NCI-H2227 (cell line): ENCODE measurements around the gene CERKL.
A peak's percentile ranks its signal among the peaks of the same experiment; 100 is the strongest.

ENCODE experiments used
- DNase-seq: peaks from one replicate; lab custom pipeline; 2025; ENCODE audit not compliant: unreplicated experiment; lab: John Stamatoyannopoulos, UW

CERKL gene

DNA sequence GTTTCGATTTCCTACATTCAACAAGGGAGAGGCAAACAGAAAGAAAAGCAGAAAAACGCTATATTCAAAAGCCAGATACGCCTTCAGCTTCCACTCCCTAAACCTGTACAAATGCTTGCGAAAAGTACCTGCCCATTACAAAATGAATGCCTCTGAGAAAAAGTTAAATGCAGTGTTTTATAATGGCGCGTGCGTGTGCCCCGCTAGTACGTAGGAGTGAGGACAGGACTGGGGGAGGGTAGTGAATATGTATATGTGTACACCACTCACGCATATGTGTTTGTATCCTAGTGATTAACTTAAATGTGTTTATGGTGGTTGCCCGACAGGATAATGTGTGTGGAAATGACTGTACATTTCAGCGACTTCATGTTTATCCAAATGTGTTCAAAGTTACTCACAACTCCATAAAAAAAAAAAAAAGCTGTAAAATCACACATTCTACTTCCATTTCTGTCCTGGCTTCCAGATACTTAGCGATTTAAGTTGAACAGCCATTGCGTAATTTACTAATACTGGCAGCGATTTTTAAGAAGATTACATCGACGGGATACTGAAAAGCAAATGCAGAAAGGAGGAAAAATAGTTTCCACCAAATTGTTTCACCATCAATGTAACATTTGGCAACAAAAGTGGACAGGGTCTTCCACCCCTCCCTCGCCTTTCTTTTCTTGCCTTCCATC, 22.1 kb upstream of the CERKL start:
- DNase-seq: peak; percentile 37

DNA sequence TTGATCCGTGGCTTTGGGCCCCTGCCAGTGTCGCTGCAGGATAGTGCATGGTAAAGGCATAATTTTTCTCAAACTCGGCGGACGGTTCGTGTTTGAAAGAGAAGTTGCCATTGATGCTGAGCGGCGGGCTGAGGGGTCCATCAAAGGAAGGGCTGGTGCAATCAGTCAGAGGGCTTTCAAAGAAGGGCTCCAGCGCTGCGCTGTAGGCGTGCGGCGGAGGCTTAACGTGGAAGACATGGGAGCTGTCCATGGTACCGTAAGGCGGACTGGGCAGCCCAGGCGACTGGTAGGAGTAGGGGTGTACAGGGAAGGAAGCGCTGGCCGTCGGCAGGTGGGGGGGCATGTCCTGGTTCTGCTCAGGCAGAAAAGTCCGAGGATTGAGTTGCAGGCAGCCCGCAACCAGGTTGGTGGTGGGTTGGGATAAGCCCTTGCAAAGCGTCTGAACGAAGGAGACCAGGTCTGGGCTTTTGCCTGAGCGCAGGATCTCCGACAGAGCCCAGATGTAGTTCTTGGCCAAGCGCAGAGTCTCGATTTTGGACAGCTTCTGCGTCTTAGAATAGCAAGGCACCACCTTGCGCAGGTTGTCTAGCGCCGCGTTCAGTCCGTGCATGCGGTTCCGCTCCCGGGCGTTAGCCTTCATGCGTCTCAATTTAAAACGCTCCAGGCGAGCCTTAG, 21.1 kb upstream of the CERKL start:
- peak; percentile 27 for DNase-seq

DNA sequence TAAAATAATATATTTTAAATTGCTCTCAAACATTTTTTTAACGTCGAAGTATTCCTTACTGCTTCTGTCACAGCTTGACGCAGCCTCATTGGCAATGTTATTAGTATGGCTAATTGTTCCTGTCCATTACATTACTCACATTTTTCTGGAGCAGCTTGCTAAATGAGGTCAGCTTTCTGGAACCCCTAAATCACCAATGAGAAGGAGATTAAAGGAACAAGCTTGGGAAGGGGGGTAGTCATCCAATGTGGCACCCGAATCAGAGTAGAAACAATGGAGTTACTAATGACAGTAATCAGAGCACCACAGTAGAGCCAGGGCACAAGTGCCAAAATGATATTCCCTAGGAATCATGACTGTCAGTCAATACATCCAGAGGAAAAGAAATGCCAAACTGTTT, 18.3 kb upstream of the CERKL start:
- no peak for DNase-seq

DNA sequence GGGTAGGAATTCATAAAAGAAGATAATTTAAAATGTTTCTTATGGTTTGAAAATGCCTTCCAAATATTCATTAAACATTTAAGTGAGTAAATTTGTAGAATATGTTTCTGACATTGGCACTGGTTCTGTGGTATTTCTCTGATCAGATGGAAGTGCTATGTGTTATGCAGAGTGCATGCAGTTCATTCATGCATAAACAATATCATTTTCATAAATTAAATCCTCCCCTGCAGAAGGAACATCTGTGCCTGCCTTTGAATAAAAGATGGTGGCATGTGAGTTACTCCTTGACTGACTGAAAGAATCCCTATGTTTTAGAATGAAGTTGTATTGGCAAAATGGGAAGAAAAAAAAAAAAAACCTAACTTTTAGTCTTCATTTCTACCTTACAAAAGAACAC, 17.6 kb upstream of the CERKL start:
- DNase-seq: no peak

DNA sequence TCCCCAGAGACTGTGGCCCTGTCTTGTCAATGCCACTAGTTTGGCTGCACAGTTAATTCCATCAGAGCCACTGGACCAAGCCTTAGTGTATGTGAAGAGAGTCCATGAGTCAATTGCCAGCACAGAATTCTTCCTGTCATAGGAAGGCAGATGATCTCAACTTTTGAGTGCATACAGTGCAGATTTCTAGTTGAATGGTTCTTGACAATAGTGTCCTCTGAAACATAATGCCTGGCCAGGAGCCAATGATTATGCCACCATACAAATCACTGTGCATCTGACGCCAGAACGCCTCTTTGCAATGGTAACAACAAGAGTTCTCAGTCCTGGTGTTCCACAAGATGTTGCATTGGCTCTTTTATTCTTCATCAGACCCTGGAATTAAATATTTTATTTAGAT, 16.3 kb upstream of the CERKL start:
- DNase-seq: peak; percentile 83

DNA sequence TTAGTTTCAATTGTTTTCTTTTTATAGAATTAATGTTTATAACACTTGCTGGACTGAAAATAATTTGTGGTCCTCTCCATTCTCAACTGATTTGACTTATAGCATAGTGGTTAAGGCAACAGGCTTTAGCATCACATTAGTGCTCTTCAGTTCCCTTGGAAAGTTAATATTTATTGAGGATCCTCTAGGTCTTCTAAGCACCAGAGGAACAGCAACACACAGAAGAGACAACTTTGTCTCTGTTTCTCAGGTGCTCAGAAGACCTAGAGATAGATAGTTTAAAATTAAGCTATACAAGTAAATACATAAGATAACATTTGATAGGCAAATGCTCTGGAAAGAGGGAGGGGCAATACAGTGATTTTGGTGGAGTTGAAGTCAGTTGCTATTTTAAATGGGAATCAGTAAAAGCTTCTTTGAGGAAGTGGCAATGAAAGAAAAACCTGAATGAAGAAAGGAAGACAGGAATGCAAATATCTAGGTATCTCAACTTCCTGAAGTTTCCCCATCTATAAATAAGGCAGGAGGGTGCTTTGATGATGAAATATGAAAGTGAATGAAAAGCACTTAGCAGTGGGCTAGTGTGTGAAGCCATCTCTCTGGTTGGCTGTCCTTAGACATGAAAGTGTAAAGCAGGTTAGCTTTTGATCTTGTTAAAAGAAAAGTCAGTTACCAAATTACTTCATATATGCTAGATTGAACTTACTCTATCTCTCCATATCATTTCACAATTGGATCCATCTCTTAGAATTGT, 15.5 kb upstream of the CERKL start:
- no peak for DNase-seq

DNA sequence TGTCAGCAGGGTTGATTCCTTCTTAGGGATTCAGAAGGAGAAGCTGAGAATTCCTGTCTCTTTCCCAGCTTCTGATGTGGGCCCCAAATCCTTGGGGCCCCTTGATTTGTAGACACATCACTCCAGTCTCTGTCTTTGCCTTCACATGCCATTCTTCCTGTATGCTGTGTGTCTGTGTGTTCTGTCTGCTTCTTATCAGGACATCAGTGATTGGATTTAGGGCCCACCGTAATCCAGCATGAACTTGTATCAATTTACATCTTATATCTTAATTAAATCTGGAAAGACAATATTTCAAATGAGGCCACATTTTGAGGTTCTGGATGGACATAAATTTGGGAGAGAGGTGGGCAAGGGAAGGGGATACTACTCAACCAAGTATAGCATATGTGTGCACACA, 13.7 kb upstream of the CERKL start:
- DNase-seq: no peak

DNA sequence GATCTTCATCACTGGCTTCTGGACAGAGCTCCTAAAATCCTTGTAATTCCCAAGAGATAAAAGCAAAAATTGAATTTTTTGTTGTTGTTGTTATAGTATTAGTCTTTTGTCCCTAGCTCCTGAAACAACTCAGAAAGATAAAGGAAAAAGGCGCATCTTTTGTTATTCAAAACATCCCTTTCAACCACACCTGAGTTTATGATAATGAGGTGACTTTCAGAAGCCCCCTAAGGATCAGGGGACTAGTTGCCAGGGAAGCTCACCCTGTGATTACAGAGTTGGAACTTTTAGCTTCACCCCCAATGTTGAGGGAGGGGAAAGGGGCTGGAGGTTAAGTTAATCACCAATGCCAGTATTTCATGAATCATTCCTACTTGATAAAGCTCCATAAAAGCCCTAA, 10.3 kb upstream of the CERKL start:
- no peak for DNase-seq

DNA sequence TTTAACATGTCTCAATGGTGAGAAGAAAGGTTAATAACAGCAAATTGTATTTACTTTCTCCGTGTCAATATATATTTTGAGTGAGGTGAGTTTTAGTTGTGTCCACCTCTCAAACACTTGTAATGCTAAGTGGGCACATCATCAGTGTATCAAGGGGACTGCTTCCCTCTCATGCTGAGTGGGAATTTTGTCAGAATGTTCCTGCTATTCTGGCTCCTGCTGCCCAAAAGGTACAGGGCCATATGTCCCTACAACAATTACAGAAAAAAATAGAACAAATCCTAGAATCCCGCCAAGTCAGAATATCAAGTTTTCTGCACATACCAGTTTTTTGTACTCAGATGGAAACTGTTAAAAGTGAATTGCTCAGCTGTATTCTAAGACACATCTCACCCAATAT, 5.4 kb upstream of the CERKL start:
- DNase-seq: no peak

DNA sequence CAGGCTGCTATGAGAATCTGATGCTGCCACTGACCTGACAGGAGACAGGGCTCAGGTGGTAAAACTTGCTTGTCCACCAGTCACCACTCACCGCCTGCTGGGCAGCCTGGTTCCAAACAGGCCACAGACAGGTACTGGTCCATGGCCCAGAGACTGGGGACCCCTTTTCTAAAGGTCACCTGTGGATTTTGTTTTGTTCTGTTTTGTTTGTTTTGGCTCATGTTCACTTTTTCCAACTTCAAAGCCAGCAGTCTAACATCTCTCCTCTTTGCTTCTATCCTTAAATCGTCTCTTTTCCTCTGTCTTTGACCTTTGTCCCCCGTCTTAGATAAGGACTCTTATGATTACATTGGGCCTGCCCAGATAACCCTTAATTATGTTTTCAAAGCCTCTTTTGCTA, 3.3 kb upstream of the CERKL start:
- DNase-seq: peak; percentile 62

DNA sequence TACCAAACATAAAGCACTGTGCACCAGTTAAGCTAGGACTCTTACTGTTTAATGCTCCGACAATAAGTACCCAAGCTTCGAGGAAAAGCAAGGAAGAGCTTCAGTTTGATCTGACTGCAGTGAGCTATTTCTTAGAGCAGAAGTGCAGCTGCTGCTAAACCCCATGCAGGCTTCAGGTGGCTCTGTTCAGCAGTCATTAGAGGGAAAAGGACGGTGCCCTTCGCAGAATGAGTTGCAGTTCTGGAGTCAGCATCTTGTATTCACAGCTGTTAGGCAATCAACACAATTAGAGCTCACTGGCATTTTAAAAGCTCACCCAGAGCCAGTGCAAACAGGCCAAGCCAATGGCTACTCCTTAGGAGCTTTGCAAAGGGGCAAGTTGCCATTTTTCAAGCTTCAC, 1.5 kb upstream of the CERKL start:
- peak; percentile 39 for DNase-seq

DNA sequence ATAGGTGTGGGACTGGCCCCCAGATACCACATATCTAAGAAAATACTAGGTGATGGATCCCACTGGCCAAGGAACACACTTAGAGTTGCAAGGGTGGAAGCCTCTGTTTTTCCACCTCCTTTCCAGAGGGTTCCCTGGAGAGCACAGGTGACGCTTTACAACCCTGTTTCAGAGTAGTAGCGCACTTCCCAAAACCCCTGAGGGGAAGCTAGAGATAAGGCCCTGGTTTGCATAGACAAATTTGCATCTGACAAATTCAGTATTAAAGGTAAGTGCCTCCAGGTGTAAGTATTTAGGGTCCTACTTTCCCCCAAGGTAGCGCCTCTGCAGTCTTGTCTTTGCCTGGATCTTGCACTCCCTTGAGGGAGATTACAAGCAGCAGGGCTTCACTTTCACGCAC, 474 bp upstream of the CERKL start:
- no peak for DNase-seq

DNA sequence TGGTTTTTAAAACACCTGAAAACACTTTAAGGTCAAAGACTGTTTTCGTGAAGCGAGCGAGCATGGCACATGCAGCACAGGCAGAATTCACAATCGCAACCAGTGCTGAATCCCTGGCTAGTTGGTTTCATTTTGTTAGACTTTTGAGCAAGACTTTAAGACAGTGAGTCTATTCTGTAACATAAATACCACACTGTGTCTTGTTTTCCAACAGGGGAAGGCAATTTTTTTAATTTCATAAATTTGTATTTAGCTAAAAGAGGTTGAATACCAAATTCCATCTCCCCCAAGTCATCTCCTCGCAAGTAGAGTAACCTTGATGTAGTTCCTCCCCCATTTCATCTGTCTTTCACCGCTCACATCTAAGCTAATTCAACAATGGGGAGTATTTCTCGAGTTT, 1.4 kb downstream of the CERKL start:
- no peak for DNase-seq

DNA sequence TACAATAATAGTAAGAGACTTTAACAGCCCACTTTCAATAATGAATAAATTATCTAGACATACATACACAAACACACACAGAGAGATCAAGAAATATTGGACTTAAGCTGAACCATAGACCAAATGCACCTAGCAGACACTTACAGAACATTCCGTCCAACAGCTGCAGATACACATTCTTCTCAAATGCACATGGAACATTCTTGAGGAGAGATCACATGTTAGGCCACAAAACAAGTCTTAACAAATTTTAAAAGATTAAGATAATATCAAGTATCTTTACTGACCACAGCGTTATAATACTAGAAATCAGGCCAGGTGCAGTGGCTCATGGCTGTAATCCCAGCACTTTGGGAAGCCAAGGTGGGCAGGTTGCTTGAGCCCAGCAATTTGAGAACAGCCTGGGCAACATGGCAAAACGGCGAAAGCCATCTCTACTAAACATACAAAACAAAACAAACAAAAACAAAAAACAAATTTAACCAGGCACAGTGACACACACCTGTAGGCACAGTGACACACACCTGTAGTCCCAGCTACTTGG, 7.4 kb downstream of the CERKL start:
- DNase-seq: no peak

DNA sequence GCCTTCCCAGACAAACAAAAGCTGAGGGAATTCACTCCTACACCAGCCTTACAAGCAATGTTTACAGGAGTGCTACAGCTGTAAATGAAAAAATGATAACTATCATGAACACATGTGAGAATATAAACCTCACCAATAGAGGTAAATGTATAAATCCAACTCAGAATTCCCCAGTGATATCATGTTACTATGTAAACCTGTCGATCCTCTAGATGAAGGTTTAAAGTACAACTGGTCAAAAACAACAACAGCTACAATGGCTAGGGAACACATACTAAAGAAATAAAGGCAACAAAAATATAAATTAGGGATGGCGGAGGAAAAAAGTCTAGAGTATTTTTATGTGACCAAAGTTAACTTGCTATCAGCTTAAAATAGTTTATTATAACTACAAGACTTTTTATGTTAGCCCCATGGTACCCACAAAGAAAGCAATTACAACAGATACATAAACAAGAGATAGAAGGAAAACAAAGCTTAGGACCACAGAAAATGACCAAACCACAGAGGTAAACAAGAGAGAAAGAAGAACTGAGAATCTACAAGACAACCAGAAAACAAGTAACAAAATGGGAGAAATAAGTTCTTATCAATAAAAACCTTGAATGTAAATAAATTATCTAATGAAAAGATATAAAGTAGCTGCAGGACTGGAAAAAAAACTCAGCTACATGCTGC, 8.3 kb downstream of the CERKL start:
- DNase-seq: no peak

DNA sequence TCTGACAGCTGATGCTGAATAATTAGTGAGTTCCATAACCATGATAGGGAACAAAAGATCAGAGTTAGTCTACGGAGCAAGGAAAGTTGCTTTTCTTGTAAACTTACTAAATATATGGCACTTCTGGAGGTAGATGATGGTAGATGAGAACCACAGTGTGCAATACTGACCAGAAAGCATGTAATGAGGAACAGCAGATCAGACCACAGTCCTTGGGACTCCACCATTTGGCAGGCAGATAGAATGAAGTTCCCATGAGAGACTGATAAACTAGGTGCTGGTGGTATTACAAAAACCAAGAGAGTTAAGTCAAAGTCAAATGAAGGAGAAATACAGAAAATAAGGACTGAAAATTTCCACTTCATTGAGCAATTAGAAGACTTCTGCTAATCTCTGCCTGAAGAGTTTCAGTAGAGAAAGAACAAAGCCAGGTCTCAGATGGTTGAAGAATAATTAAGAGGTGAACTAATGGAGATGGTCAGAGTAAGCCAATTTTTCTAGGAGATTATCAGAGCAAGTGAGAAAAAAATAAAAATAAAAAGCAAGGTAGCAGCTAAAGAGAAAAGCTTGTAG, 10.4 kb downstream of the CERKL start:
- no peak for DNase-seq

DNA sequence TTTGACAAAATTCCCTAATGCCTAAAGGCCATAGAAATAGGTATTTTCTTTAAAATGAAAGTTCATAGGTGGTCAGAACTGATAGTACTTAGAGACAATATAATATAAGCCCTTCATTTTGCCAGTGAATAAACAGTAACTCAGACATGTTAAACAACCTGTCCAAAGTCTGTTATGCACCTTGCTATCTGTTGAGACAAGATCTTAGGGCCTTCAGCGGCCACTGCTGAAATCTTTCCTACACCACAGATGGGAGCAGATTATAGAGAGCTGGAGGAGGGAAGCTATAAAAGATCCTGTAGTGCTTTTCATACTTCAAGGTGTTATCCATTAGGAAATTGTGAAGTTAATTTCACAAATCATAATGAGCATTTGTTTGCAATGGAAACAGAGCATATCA, 13.8 kb downstream of the CERKL start:
- DNase-seq: no peak

DNA sequence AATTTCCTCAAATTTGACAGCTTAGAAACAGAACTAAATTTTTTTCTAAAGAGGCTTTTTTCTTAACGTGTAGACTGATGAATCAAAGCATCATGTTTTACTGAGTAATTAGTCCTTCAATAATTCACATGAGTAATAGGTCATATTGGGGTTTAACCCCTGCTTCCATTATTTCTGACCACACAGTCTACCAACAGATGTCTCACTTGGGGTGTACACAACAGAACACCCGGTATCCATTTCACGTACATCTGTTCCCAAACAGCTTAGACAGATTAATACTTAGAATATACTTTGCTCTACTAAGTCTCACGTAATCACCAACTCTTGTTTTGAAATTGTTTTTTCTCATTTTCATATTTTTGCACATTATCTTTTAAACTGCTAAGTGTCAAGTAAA, 14.8 kb downstream of the CERKL start:
- no peak for DNase-seq

DNA sequence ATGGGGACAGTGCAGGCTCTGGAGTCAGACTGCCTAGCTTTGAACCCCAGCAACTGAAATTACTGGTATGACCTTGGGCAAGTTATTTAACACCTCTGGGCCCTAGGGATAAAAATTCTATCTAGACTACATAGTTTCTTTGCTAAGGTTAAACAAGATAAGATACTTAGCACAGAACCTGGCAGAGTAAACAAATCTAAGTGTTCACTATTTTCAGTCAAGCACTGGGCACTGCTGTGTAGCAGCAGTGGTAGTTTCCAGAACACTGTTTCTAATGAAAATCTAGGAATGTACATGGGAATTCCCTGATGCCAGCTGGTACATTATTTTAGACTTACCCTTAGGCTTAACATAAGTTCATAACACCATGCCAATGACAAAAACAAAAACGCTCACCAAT, 17.2 kb downstream of the CERKL start:
- DNase-seq: no peak

DNA sequence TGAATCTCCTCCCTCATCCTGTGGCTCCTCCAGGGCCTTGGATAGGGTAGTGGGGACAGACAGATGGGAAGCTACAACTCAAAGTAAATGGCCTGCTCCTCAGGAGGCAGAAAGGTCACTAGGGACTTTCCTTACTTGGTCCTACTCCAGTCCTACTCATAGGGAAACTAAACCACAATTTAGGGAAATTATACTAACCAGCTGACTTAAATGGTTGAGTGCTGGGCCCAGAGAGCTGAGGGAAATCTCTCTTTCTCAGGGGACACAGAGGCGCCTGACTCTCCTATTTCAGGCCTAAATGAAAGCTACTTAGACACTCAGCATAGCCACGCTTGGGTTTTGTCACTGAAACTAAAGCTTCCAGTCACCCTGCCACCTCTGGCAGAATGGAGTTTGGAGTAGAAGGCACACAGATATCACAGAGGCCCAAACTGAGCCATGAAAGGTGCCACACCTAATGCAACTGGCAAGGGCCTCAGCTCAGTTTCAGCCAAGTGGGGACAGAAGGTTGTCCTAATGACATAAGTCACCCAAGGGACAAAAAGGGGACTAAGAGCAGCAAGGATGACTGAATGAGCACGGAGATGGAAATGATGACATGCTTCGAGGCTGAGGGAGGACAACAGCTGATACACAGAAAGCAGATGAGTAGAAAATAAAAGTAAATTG, 24.0 kb downstream of the CERKL start:
- DNase-seq: no peak
